GM21528 (cell line): ENCODE results near the gene IMMP1L.

Experiments
- ATAC-seq: cut with Tn5 transposase; IDR thresholded peaks from one replicate; pipeline ENCODE4 v1.9.1; 2021; ENCODE audit warnings: mild to moderate bottlenecking, moderate library complexity; ENCODE audit not compliant: unreplicated experiment, low FRiP score

IMMP1L gene

DNA sequence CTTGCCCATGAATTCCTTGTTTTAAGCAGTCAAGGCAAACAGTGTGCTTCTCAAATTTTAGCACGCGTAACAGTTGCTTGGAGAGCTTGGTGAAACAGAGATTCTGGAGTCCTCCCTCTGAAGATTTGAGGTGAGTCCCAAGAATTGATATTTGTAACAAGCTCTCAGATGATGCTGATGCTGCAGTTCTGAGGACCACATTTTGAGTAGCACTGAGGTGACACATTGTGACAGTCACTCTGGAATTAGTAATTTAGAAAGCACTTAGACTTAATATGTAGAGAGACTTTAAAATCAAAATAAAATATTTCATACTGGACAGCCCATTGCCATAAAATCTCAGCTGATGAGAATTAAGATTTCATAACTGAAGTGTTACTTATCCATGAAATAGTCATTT is 101.2 kb downstream of the IMMP1L start:
- ATAC-seq = no peak

DNA sequence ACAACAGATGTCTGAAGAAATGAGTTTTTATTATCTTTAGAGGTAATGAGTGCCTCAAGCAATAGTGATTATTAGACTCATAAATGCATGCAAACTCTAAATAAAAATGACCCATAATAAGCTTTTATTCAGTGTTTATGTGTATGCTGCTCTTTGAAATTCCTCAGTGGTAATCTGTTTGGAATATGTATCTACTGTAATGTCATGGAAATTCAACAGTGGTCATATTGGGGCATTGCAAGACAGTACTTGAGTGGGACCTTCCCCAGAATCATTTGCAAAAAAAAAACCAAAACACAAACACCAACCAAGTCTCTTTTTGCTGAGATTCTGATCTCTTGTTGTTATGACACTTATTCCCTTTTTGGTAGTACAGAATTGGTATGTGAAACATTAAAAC is 104.8 kb downstream of the IMMP1L start:
- no peak for ATAC-seq

GRCh38 chr11:31397239-31397834 is 112.1 kb downstream of the IMMP1L start:
- no peak for ATAC-seq

GRCh38 chr11:31387379-31387778 is 122.0 kb downstream of the IMMP1L start:
- ATAC-seq = no peak

GRCh38 chr11:31383116-31383515 is 126.3 kb downstream of the IMMP1L start:
- no peak for ATAC-seq
